Skeletal muscle cell (primary cell): ENCODE data around the gene ZFP62.
"Not testable (repeated sequence)": the region's sequence is repeated elsewhere in the genome, so short reads cannot be mapped to it uniquely, and the experiment has no call there.

Experiments
- DNase-seq: peaks from one replicate; pipeline ENCODE4 v3.0.0-alpha.2; 2010; ENCODE audit warnings: low read depth
- H3K4me3 ChIP-seq: 2 replicates; pipeline ENCODE4 v1.5.1; 2011; ENCODE audit warnings: low read depth, mild to moderate bottlenecking, control low read depth, low read length, moderate library complexity

Gene ZFP62

GRCh38 chr5:180839227-180839626 lies 21.8 kb downstream of the ZFP62 start:
- no peak overlapping the region for H3K4me3 ChIP-seq
- DNase-seq: no peak

- no peak overlapping the region for H3K4me3 ChIP-seq
- no peak for DNase-seq
Observed at GRCh38 chr5:180837478-180837877, 23.6 kb downstream of the ZFP62 start.

GRCh38 chr5:180832638-180833068 lies 28.4 kb downstream of the ZFP62 start:
- H3K4me3 ChIP-seq: no peak overlapping the region
- DNase-seq: no peak

- peak; percentile 36 for DNase-seq
- peak overlapping the region; percentile 76 for H3K4me3 ChIP-seq
Observed at GRCh38 chr5:180831139-180832093, 29.7 kb downstream of the ZFP62 start.

GRCh38 chr5:180830253-180831138 lies 30.6 kb downstream of the ZFP62 start:
- H3K4me3 ChIP-seq: peak overlapping the region; percentile 76
- DNase-seq: no peak

- no peak overlapping the region for H3K4me3 ChIP-seq
- no peak for DNase-seq
Observed at GRCh38 chr5:180829726-180830125, 31.4 kb downstream of the ZFP62 start.

- not testable (repeated sequence) for H3K4me3 ChIP-seq, DNase-seq
Observed at GRCh38 chr5:180828756-180829531, 32.1 kb downstream of the ZFP62 start.

GRCh38 chr5:180827374-180827773 lies 33.7 kb downstream of the ZFP62 start:
- not testable (repeated sequence) for DNase-seq, H3K4me3 ChIP-seq

- no peak overlapping the region for H3K4me3 ChIP-seq
- peak; percentile 56 for DNase-seq
Observed at GRCh38 chr5:180825768-180826525, 35.1 kb downstream of the ZFP62 start.

- no peak overlapping the region for H3K4me3 ChIP-seq
- DNase-seq: no peak
Observed at GRCh38 chr5:180824630-180825476, 36.2 kb downstream of the ZFP62 start.

GRCh38 chr5:180823940-180824629 lies 37.0 kb downstream of the ZFP62 start:
- no peak overlapping the region for H3K4me3 ChIP-seq
- DNase-seq: no peak

GRCh38 chr5:180823346-180823745 lies 37.7 kb downstream of the ZFP62 start:
- DNase-seq: no peak

GRCh38 chr5:180821538-180821937 lies 39.5 kb downstream of the ZFP62 start:
- no peak overlapping the region for H3K4me3 ChIP-seq
- DNase-seq: no peak

More at GRCh38 chr5:180823346-180823745, 37.7 kb downstream of the ZFP62 start:
- no peak overlapping the region for H3K4me3 ChIP-seq

- DNase-seq: no peak
- H3K4me3 ChIP-seq: no peak overlapping the region
Observed at GRCh38 chr5:180820788-180821321, 40.2 kb downstream of the ZFP62 start.

GRCh38 chr5:180818677-180819341 lies 42.3 kb downstream of the ZFP62 start:
- no peak for DNase-seq
- no peak overlapping the region for H3K4me3 ChIP-seq

- DNase-seq: no peak
- H3K4me3 ChIP-seq: no peak overlapping the region
Observed at GRCh38 chr5:180817893-180818674, 43.0 kb downstream of the ZFP62 start.
